HepG2 (cell line): ENCODE results near the gene SH2D6. TPM values are rescaled to one million over a fixed set of nuclear protein-coding genes. Genes with fewer than 3 reads are reported as not detected.
A peak's percentile ranks its signal among the peaks of the same experiment; 100 is the strongest.

ENCODE experiments used
- ATF5 ChIP-seq: sonication (generic); formaldehyde crosslinking; IDR thresholded peaks from 2 replicates; pipeline ENCODE4 v1.4.0; 2020; ENCODE audit warnings: mild to moderate bottlenecking, low read depth, missing genetic modification reagents
- ELF3 ChIP-seq: IDR thresholded peaks from 2 replicates; pipeline ENCODE4 v1.6.1; 2016; ENCODE audit warnings: missing genetic modification reagents, missing compliant biosample characterization
- ETS1 ChIP-seq: sonication (generic); formaldehyde crosslinking; IDR thresholded peaks from 2 replicates; pipeline ENCODE4 v1.4.0; 2020; ENCODE audit warnings: missing genetic modification reagents
- FOXK2 ChIP-seq: fragments of 450-650 bp; IDR thresholded peaks from 2 replicates; pipeline ENCODE4 v1.6.1; 2016
- GTF2F1 ChIP-seq: fragments of 150-350 bp; IDR thresholded peaks from 2 replicates; pipeline ENCODE4 v1.6.1; 2014; ENCODE audit warnings: low read length
- HNF4A ChIP-seq: sonication (generic); formaldehyde crosslinking; IDR thresholded peaks from 2 replicates; pipeline ENCODE4 v1.4.0; 2020; ENCODE audit warnings: missing genetic modification reagents
- IKZF4 ChIP-seq: sonication (generic); formaldehyde crosslinking; IDR thresholded peaks from 2 replicates; pipeline ENCODE4 v1.5.1; 2020; ENCODE audit warnings: borderline replicate concordance, mild to moderate bottlenecking, low read depth, missing genetic modification reagents; ENCODE audit errors: not compliant biosample characterization
- IKZF5 ChIP-seq: IDR thresholded peaks from 2 replicates; pipeline ENCODE4 v1.6.1; 2018; ENCODE audit warnings: missing genetic modification reagents, mild to moderate bottlenecking, missing compliant biosample characterization
- MXI1 ChIP-seq: IDR thresholded peaks from 3 replicates; pipeline ENCODE4 v1.6.1; 2012; ENCODE audit warnings: low read depth, low read length, inconsistent platforms, borderline replicate concordance
- NCOA2 ChIP-seq: sonication (generic); formaldehyde crosslinking; IDR thresholded peaks from 2 replicates; pipeline ENCODE4 v1.8.0; 2022; ENCODE audit warnings: inconsistent platforms
- NFIC ChIP-seq: IDR thresholded peaks from 2 replicates; pipeline ENCODE4 v1.6.1; 2012; ENCODE audit warnings: mild to moderate bottlenecking, low read length, inconsistent platforms
- NFKBIZ ChIP-seq: IDR thresholded peaks from 2 replicates; pipeline ENCODE4 v1.6.1; 2018; ENCODE audit warnings: missing genetic modification reagents, missing compliant biosample characterization
- SIN3A ChIP-seq: IDR thresholded peaks from 2 replicates; pipeline ENCODE4 v1.6.1; 2011; ENCODE audit warnings: low read depth, mild to moderate bottlenecking, control low read depth, low read length, borderline replicate concordance
- SKI ChIP-seq: fragments of 450-650 bp; IDR thresholded peaks from one replicate; pipeline ENCODE4 v1.6.1; 2018; ENCODE audit warnings: mild to moderate bottlenecking; ENCODE audit not compliant: partially characterized antibody
- TBP ChIP-seq: sonication (generic); formaldehyde crosslinking; IDR thresholded peaks from 2 replicates; pipeline ENCODE4 v1.5.0; 2020; ENCODE audit warnings: missing genetic modification reagents
- TCF7L2 ChIP-seq: IDR thresholded peaks from 2 replicates; pipeline ENCODE4 v1.6.1; 2011; ENCODE audit warnings: mild to moderate bottlenecking, low read depth, low read length, moderate library complexity
- ZFP36 ChIP-seq: fragments of 150-350 bp; IDR thresholded peaks from 2 replicates; pipeline ENCODE4 v1.6.1; 2018; ENCODE audit warnings: borderline replicate concordance, low read length, low read depth; ENCODE audit not compliant: partially characterized antibody
- ZNF142 ChIP-seq: sonication (generic); formaldehyde crosslinking; IDR thresholded peaks from 2 replicates; pipeline ENCODE4 v1.4.0; 2020; ENCODE audit warnings: missing genetic modification reagents
- ZNF879 ChIP-seq: sonication (generic); formaldehyde crosslinking; IDR thresholded peaks from 2 replicates; pipeline ENCODE4 v1.8.1; 2023; ENCODE audit warnings: missing genetic modification reagents
- ZNF883 ChIP-seq: sonication (generic); formaldehyde crosslinking; IDR thresholded peaks from 2 replicates; pipeline ENCODE4 v1.5.1; 2020; ENCODE audit warnings: mild to moderate bottlenecking, missing genetic modification reagents; ENCODE audit errors: not compliant biosample characterization
- ZSCAN31 ChIP-seq: sonication (generic); formaldehyde crosslinking; IDR thresholded peaks from 2 replicates; pipeline ENCODE4 v1.5.0; 2020; ENCODE audit warnings: low read depth, mild to moderate bottlenecking, missing genetic modification reagents
- ZSCAN9 ChIP-seq: IDR thresholded peaks from 2 replicates; pipeline ENCODE4 v1.6.1; 2016; ENCODE audit warnings: borderline replicate concordance
- polyA plus RNA-seq, 8 experiments: library from polyadenylated mRNA; depleted of rRNA in 3 of 8; stranded (reverse) in 7 of 8; unstranded in 1 of 8; fragments of >200 nt; fragmentation: Illumina TruSeq in 4 of 8; extraction: Trizol in 4 of 8; gene quantifications; 2 replicates each; pipeline versions ENCODE4 v1.2.1 to v1.2.3, GENCODE V29; 2011 to 2016; ENCODE audit warnings: low read depth in 4 of 8, missing spikeins in 1 of 8, mixed read lengths in 1 of 8; ENCODE audit not compliant: insufficient read depth in 1 of 8
- total RNA-seq, 5 experiments: library from RNA; depleted of rRNA; stranded (reverse); fragments of >200 nt; fragmentation: Illumina TruSeq; extraction: Trizol; gene quantifications; 2 replicates each; pipeline ENCODE4 v1.2.3, GENCODE V29; 2016; ENCODE audit warnings: low read depth in 1 of 5

Gene SH2D6
- total and polyA plus RNA-seq, 2 of the 13 experiments (the other 11 are each of a cell fraction or from before 2014, with no cell fraction given): 0.11 to 0.26 TPM

GRCh38 chr2:85420536-85421259 lies 2.2 kb downstream of the SH2D6 start (continued):
- TF ChIP-seq ETS1 (no peak; the same call in 1 of the 2 replicates), ELF3 (CRISPR knock-in tag) (peak; percentile 83), ZSCAN9 (peak; percentile 83; the same call in 1 of the 2 replicates), ATF5 (CRISPR knock-in tag) (no peak), SKI (peak; percentile 82), IKZF5 (CRISPR knock-in tag) (peak; percentile 76), NCOA2 (CRISPR knock-in tag) (0 out of 2 replicates have a peak, but pooled peaks have one; percentile 42), HNF4A (peak; percentile 39; the same call in 1 of the 2 replicates), GTF2F1 (no peak), IKZF4 (CRISPR knock-in tag) (peak; percentile 17), ZFP36 (no peak), TCF7L2 (no peak), MXI1 (peak; percentile 84; the same call in 1 of the 3 replicates), ZNF883 (peak; percentile 47), FOXK2 (no peak), TBP (CRISPR knock-in tag) (no peak), NFIC (no peak), ZSCAN31 (CRISPR knock-in tag) (no peak; the same call in 1 of the 2 replicates), NFKBIZ (CRISPR knock-in tag) (peak; percentile 72; the same call in 1 of the 2 replicates), ZNF142 (no peak), SIN3A (no peak), ZNF879 (CRISPR knock-in tag) (peak; percentile 32; the same call in 1 of the 2 replicates)
